KG1 (cell line): ENCODE results near the gene HMGN1.

Experiments
- DNase-seq: peaks from one replicate; lab custom pipeline; 2025; lab: John Stamatoyannopoulos, UW

The HMGN1 gene

DNA sequence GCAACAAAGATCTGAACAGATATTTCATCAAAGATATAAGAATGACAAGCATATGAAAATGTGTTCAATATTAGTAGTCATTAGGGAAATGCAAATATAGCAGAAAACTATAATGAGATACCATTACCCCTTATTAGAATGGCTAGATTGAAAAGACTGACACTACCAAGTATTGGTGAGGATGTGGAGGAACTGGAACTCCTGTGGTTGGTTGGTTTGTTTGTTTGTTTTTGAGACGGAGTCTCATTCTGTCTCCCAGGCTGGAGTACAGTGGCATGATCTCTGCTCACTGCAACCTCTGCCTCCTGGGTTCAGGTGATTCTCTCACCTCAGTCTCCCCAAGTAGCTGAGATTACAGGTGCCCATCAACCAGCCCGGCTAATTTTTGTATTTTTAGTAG is 18.9 kb upstream of the HMGN1 start:
- DNase-seq, result no peak

DNA sequence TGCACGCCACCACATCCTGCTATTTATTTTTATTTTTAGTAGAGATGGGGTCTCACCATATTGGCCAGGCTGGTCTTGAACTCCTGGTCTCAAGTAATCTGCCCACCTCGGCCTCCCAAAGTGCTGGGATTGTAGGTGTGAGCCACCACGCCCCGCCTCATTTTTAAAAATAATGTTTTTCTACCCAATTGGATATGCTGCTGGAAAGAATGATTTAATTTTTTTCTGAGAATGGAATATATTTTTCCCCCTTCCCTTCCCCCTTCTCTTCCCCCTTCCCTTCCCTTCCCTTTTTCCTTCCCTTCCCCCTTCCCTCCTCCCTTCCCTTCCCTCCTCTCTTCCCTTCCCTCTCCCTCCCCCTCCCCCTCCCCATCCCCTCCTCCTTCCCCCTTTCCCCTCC is 17.7 kb upstream of the HMGN1 start:
- no peak for DNase-seq

DNA sequence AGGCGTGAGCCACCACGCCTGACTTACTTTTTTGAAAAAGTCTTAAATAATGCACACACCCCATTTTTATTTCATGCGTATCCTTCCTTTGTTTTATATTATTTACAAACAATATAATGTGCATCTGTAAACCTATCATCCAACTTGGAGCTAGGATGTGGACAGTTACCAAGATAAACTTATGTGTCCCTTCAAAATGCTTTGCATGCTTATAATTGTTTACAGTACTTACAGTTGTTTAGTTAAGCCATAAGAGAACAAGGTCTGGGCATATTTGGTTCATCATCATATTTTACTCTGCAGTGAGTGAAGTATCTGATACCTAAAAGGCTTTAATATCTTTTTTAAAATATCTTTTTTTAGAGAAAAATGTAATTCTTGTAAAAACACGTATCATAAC is 16.1 kb upstream of the HMGN1 start:
- no peak for DNase-seq

DNA sequence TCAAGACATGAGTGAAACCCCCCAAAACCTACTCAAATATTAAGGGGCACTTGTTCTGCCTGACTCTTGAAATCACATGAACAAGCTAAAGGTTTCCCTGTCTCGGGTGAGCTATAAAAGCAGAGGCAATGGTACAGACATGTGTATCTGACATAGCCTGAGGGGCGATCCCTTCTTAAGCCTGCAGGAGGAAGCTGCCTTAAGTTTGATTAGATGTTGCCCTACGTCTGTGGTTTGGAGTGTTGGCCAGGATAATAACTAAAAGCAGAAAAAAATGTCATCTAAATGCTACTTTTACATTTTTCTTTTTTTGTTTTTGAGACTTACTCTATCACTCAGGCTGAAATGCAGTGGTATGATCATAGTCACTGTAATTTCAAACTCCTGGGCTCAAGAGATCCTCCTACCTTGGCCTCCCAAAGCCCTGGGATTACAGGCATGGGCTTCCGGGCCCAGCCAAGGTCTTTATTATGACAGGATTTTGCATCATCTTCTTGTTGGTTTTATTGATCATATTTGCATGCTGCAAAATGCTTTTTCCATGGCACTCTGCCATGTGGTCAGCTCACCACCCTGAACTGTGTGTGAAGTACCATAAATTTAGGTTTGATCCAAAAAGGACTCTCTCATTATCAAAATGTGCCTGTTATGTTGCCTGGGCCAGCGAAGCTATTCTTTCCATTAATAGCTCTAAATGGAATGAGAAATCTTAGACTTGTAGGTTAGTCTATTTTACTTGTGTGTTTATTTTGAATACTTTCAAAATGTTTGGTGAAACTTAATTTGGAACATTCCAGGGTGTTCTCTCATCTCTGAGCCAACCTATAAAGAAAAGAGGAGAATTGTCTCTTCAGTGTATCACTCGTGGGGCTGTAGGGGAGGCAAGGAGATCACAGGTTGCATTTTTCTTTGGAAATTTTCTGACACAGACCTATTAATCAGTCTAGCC is 15.0 kb upstream of the HMGN1 start:
- no peak for DNase-seq

DNA sequence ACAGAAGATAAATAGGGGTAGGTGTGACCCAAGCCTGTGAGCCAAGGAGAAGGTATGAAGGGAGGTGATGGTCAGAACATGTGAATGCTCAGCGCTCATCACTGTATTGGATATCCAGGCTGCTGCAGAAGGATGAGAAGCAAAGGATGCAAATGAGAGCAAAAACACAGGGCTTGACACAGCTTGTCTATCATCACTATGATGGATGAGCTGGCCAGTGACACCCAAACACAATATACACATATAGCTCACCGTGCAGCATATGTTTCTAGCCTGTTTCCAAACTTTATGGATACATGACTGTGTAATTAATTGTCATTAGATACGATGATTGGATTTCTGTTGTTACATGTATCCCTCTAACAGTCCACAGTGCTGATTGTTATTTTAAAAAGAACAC is 13.8 kb upstream of the HMGN1 start:
- DNase-seq, result no peak

DNA sequence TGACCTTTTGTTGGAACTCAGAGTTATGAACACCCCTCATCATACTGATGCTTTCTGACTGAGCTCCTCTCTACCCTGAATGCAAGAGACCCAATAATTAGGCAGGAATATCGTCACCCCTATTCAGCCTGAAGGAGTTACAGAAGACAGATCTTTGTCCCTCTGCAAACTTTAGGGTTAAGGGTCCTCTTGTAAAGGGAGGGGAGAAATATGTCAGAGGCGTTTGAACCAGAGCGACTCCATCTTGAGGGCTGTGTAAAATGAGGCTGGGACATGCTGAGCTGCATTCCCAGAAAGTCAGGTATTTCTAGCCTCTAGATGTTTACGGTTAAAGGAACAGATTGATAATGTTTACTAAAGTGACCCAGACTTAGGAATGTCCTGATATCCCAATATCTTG is 10.5 kb upstream of the HMGN1 start:
- DNase-seq, result no peak

DNA sequence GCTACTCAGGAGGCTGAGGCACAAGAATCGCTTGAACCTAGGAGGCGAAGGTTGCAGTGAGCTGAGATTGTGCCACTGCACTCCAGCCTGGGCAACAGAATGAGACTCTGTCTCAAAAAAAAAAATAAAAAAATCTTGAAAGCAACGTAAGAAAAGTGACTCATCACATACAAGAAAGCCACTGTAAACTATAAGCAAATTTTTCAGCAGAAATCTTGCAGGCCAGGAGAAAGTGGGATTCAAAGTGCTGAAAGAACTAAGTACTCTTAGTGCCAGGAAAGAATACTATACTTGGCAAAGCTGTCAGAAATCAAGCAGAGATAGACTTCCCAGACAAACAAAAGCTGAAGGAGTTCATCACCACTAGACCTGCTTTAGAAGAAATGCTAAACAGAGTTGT is 4.4 kb upstream of the HMGN1 start:
- no peak for DNase-seq

DNA sequence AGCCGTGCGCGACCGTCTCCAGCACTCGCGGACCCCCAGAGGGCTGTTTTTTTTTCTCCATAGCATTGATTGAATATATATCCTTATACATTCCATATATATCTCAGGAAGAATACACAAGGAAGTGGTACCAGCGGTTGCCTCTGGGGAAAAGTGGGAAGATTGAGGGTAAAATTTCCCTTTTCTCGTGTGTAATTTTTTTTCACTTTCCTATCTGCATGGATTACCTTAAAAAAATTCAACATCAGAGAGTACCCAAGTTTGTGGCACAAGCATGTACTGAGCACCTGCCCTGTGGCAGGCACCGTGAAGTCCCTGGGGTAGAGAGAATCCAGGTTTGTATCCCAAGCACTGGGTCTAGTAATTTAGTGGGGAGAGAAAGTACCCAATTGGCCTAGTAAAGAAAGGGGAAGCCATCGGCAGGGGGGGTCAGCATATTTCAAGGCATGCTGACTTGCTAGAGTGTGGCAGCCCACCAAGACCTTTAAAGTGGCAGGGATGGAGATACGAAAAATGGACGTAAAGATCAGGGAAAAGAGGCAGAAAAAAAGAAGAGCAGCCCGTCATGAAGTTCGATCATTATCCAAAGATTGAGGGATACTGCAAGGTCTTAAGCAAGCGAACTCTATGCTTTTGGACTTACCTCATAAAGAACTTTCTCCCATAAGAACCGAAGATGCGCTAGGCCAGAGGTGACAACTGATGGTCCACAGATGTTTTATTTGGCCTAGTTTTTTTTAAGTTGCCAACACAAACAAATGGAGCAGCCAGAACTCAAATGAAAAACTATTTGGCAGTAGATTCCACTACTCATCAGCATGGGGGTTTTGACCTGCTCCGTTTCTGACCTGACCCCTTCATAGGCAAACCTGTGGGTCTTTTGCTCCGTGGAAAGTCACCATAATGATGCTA is 1.5 kb upstream of the HMGN1 start:
- DNase-seq, result no peak

DNA sequence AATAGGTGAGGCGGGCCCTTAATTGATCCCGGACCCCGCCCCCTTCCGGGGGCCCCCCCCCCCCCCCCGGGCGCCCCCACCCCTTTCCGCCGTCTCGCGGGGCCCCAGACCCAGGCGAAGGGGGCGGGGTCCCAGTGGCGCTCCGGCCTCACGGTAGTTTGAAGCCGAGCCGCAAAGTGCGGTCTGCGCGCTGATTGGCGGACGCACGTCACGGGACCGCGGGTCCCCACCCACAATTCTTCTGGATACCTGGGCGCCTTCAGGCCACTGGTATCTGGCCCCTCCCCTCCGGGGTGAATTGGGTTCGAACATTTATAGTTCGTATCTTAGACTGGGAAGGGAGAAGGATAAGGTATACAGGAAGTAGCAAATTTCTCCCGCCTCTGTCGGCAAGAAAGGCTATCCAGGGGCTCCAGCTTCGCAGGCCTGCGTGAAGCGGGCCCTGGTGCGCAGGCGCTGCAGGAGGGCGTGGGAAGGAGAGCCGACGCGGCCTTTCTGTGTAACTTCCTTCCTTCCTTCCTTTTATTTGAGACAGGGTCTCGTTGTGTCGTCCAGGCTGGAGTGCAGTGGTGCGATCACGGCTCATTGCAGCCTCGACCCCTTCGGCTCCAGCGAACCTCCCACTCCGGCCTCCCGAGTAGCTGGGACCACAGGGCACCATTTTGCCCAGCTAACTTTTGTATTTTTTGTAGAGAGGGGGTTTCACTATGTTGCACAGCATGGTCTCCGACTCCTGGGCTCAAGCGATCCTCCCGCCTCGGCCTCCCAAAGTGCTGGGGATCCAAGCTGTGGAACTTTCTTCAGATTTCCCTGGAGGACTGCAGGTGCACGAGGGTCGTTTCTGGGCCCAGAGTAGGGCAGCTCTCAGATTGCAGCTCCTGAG is 564 bp upstream of the HMGN1 start:
- peak; percentile 95 for DNase-seq

DNA sequence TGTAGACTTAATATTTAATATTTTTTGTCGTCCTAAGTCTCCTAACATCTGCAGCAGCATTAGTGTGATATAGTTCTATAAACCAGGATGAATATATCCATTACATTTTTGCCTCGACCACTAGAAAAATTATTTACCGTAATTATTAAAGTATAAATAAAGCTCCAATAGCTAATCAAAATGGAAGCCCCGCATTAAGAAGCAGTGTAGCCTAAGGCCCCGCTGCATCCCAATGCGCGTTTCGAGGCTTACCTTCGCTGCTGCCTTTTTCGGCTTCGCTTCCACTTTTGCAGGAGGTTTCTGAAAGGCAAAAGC is 891 bp downstream of the HMGN1 start:
- DNase-seq, result no peak

DNA sequence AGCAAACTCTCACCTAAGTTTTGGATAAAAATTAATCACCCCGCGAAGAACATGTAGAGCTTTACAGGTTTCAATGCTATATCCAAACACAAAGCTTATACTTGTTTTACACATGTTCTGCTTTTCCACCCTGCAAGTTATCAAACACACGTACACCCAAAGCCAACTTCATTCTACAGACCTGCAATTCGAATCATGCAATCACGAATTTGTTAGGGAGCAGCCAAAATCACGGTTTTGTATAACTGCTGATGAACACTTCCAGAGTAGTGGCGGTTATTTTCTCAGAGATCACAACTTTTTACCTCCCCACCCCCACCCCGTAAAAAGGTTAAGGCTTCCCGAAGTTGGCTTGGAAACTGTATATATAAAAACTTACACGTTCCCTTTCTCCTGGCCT is 1.4 kb downstream of the HMGN1 start:
- no peak for DNase-seq

DNA sequence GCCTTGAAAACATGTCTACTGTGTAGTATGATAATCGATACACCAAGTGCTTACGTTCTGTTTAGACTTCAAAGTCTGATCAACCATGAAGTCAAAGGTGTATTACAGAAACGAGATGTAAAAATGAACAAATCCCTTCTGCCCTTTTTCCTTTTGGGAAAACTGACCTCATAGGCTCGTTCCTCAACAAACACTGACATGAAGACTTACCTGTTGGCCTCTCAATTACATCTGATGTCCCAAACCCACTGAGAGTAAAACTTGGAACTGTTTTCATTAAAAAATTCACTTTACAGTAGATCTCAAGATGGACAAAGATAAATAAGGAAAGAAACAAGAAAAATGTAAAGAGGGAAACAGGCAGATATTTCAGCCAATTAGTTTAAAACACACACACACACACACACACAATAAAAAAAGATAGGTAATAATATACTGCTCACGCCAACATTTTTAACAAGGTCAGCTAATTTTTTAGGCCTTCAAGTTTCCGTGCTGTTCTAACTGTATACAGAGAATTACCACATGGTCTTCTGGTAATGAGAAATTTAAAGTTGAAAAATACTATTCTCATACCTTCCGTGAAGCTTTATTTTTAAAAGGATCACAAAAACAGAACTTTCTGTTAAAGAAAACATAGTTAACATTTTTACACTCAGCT is 2.1 kb downstream of the HMGN1 start:
- DNase-seq, result no peak

DNA sequence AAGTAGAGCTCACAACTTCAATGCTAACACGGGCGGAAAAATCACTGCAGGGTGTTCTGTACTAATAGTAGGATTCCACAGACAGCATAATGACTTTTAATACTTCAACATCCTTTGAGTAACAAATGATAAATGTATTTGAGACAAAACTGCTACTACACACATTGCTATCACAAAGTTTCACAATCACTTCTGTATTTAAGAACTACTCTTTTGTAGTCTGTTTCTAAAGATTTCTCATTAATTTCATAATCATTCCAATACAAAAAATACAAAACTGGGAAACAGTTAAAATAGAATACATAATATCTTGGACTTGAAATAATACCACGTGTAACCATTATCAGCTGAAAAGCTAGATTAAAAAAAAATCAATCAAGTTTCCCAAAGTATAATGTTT is 2.7 kb downstream of the HMGN1 start:
- DNase-seq, result no peak

DNA sequence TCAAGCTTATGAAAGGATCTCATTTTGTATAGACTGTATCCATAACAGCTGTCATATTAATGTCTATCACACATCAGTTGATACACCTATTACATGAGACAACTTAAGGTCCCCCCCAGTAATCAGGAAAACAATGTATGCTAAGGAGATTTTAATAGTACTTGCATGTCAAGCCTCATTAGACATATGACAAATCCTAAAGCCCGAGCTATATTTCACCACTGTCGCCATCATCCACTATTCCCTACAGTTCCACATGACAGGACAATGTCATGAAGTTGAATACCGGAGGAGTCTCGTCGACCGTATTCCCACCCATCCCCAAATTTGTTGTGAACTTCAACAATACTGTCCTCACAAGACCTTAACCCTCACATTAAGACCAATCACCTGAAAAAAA is 3.4 kb downstream of the HMGN1 start:
- DNase-seq, result no peak

DNA sequence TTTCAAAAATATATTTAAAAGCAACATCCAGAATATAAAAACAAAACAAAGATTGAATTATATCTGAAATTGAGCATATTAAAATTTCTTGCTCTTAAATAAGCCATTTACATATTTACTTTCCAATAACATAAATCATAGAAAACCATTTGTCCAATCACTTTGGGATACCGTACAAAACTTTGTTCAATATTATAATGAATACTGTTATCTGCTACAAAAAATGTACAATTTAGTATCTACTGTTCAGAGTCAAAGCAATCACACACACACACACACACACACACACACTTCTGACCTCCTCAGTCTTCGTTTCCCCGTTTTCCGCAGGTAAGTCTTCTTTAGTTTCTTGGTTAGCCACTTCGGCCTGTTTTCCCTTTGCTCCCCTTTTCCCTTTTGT is 4.0 kb downstream of the HMGN1 start:
- no peak for DNase-seq

DNA sequence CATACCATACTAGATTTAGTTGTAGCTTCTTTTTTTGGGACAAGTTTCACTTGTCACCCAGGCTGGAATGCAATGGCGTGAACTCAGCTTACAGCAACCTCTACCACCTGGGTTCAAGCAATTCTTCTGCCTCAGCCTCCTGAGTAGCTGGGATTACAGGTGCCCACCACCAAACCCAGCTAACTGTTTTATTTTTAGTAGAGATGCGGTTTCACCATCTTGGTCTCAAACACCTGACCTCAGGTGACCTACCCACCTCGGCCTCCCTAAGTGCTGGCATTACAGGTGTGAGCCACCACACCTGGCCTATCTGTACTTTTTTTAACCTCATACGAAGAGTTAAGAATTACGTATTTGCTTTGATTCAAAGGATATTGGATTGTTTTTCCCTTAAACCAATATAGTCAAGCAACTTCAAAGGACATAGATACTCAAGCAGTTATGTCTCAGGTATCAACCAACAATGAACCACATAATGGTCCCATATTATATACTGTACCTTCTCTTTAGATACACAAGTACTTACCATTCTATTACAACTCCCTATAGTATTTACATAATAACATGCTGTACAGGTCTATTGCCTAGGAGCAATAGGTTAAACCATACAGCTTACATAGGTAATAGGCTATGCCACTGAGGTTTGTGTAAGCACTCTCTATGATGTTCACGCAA is 7.5 kb downstream of the HMGN1 start:
- no peak for DNase-seq

DNA sequence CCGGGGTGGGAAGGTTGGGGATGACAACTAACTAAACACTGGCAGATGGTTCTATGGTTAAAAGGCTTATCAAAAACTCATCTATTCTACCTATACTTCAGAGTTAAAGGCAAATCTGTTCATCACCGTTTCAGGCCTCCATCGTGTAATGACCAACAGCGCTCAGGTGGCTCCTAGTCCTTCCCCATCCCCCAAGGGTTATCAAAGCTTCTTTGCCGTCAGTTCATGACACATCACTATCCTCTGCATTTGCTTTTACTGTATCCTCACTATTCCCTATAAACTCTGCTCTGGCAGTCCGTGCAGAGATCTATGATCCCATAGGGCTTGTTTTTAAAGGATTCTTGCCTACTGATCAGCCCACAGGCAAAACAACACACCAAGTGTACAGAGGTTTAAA is 8.2 kb downstream of the HMGN1 start:
- no peak for DNase-seq

DNA sequence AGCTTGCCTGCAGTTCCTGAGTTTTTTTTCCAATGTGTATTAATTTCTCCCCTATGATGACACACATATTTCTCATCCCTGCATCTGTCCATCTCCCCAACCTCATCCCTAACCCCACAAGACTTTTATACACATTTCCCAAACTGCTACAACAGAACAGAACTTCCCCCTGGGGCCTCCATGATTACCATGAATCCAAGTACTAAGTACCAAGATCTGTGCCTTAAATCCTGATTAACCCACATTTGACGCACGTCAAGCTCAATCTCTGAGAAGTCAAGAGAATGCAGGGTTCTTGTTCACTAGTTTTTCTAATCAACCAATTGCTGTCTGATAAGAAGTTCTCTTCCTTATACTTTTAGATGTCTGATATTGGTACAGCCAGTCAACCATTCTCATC is 9.7 kb downstream of the HMGN1 start:
- no peak for DNase-seq

DNA sequence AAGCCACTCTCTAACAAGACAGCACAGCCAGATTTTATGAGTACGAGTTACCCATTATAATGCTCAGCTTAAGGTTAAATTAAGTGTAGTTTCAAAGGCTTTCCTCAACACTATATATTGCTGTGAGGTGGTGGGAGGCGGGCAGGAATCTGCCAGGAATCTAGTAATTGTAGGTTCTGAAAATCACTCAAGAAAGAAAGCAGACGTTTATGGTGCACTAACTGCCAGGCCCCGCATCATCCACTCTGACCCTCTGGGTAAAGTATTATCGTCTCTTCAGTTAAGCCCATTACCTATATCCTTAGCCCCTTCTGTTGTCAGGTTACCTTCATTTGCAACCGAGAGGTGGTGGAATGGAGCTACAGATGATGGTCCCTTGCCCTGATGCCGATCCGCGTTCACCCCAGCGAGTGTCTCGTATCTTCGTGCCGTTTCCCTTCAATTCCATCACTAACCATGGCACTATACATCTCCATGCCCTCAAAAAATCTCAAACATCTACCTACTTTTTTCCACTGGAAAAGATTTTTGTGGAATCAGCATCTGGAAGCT is 12.4 kb downstream of the HMGN1 start:
- DNase-seq, result no peak

DNA sequence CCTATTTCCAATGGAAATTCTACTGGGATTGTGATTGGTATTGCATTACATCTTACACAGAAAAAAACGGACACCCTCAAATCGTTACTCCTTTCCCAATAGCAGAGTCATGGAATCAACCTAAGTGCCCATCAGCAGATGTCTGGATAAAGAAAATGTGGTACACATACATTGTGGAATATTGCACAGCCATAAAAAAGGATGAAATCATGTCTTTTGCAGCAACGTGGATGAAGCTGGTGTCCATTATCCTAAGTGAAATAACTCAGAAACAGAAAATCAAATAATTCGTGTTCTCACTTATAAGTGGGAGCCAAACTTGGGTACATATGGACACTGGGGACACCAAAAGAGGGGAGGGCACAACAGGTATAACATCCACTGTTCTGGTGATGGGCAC is 14.3 kb downstream of the HMGN1 start:
- DNase-seq, result no peak

DNA sequence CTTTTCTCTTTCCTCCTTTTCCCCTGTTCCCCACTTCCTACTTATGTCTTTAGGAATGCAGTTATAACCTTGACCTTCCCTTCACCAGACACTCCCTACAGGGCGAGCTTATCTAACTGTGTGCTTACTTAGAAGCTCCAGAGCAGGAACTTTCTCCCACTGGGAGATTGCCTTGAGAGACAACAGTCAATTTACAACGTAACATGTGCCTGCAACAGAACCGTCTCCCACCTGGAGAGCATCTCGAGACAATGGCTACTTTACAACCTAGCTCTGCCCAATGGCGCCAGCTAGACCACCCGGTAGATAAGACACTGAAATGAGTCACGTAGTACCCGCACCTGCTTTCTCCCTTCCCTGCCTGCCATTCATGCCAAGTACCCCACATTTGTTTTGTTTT is 16.7 kb downstream of the HMGN1 start:
- no peak for DNase-seq
